GM19193 (cell line): ENCODE measurements around the gene PLA2G1B.

Experiments
- POLR2A ChIP-seq: IDR thresholded peaks from 4 replicates; pipeline ENCODE4 v1.6.1; 2011; ENCODE audit not compliant: insufficient read depth, insufficient read length; ENCODE audit errors: extremely low read depth

PLA2G1B gene

DNA sequence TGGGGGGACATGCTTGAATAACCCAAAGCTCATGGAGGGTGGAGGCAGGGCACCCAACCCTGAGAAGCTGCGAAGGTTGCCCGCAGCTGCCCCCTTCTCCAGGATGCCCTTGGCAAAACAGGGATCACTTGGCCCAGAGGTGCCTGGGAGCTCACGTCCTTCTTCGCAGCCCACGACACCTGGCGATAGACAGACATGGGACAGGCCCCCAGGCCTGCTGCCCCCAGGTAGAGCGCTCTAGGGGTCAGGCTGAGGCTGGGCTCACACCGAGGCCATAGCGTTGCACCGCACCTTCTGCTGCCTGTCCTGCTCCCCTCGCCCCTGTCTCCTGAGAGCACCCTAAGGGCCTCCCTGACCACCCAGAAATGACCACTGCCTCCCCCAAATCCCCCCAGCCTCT, 20.2 kb upstream of the PLA2G1B start:
- TF ChIP-seq POLR2A: no peak

DNA sequence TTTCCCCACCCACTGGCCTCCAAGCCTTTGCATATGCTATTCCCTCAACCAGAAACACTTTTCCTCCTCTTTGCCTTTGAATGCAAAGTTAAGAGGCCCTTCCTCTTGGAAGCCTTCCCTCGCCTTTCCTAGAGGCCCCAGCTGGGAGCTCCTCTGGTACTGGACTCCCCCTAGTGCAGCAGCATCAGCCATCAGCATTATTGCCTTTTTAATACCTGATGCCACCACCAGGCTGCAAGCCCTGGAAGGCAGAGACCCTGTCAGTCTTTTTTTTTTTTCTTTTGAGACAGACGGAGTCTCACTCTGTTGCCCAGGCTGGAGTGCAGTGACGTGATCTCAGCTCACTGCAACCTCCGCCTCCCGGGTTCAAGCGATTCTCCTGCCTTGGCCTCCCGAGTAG, 19.1 kb upstream of the PLA2G1B start:
- no peak for TF ChIP-seq POLR2A

GRCh38 chr12:120346031-120346430, 18.5 kb upstream of the PLA2G1B start:
- no peak for TF ChIP-seq POLR2A

GRCh38 chr12:120343692-120344091, 16.1 kb upstream of the PLA2G1B start:
- TF ChIP-seq POLR2A: no peak

GRCh38 chr12:120343039-120343537, 15.5 kb upstream of the PLA2G1B start:
- no peak for TF ChIP-seq POLR2A

DNA sequence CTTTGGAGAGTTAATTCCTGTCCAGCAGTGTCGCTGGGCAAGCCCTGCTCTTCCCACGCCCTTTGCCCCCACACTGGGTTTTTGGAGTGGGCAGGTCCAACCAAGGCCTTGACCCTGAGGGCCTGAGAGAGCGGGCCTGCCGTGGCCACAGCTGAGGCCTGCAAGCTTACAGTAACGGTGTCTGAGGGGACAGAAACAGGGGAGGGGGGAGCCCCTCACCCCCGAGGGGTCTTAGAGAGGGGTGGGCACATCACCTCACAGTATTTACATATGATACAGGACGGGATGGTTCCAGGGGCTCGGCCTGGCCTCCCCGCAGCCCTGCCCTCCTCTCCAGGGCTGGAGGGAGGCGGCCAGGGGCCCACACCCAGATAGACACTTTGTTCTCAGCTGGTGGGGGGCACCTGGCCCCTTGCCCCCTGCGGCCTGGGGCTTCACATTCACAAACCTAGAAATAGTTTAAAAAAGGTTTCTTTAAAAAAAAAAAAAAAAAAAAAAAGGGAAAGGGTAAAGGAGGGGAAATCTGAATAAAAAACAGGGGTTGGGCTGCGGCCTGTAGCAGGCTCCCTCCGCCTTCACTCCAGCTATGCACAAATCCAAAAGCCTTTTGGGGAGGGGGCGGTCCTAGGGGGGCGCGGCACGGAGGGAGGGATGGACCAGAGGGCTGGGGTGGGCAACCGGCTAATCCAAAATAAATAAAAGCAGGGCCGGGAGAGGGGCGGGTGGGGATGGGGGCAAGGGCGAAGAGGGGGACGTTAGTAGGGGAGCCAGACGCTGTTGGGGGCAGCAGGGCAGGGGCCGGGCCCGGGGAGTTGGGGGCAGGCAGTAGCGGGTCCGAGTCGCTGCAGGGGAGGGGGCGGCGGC, 14.8 kb upstream of the PLA2G1B start:
- no peak for TF ChIP-seq POLR2A

DNA sequence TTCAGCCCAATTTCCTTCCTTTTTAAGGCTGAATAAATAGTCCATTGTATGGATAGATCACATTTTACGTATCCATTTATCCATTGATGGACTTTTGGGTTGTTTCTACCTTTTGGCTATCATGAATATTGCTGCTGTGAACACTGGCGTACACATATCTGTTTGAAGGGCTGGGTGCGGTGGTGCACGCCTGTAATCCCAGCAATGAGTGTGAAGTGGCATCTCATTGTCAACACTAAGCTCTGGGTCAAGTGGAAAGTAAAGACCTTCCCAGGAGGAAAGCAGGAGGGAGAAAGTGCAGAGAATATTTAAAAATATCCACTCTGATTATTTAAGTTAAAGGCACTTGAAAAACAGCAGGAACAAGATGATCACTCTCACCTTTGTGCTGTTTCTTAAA, 11.7 kb upstream of the PLA2G1B start:
- no peak for TF ChIP-seq POLR2A

- TF ChIP-seq POLR2A: no peak
These were observed 10.2 kb upstream of the PLA2G1B start for GRCh38 chr12:120337730-120338129.

DNA sequence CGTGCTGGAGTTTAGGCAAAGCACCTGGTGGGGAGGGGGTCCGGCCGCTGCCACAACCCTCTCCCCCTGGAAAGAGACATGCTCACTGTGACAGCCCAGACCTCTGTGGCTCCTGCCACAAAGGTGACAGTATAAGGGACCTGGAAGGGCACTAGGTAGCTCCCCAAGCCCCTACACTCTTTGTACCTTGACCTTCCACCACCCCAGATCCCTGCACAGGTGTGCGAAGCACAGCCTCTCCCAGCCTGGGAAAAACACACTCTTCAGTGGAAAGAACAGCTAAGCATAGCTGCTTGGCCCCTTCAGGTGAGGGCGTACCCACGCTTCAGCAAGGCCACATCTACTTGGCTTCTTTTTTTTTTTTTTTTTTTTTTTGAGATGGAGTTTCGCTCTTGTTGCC, 4.9 kb upstream of the PLA2G1B start:
- no peak for TF ChIP-seq POLR2A

DNA sequence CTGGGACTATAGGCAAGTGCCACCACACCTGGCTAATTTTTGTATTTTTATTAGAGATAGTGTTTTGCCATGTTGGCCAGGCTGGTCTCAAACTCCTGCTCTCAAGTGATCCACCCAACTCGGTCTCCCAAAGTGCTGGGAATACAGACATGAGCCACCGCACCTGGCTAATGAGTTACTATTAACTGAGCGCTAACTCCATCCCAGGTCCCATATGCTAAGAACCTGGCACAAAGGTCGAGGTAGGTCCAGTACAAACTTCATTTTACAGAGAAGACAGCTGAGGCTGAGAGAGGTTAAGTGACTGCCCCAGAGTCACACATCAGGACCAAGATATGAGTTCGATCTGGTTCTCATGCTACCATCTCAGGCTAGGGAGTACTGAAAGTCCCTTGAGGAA, 4.5 kb upstream of the PLA2G1B start:
- TF ChIP-seq POLR2A: no peak

GRCh38 chr12:120331390-120331789, 3.8 kb upstream of the PLA2G1B start:
- no peak for TF ChIP-seq POLR2A

- TF ChIP-seq POLR2A: no peak
These were observed 649 bp upstream of the PLA2G1B start for GRCh38 chr12:120328228-120328627.

GRCh38 chr12:120324841-120325417, 2.6 kb downstream of the PLA2G1B start:
- TF ChIP-seq POLR2A: no peak

DNA sequence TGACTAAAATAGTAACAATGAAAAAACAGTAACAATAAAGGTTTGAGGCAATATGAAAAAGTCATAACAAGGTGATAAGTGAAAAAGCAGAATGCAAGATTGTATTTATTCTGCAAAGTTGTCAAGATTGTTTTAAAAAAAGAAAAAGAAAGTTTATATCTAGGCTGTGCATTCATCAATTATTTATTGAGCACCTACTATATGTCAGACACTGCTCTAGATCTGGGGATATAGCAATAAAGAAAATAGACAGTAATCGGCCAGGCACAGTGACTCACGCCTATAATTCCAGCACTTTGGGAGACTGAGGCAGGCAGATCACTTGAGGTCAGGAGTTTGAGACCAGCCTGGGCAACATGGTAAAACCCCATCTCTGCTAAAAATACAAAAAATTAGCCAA, 3.8 kb downstream of the PLA2G1B start:
- TF ChIP-seq POLR2A: no peak

DNA sequence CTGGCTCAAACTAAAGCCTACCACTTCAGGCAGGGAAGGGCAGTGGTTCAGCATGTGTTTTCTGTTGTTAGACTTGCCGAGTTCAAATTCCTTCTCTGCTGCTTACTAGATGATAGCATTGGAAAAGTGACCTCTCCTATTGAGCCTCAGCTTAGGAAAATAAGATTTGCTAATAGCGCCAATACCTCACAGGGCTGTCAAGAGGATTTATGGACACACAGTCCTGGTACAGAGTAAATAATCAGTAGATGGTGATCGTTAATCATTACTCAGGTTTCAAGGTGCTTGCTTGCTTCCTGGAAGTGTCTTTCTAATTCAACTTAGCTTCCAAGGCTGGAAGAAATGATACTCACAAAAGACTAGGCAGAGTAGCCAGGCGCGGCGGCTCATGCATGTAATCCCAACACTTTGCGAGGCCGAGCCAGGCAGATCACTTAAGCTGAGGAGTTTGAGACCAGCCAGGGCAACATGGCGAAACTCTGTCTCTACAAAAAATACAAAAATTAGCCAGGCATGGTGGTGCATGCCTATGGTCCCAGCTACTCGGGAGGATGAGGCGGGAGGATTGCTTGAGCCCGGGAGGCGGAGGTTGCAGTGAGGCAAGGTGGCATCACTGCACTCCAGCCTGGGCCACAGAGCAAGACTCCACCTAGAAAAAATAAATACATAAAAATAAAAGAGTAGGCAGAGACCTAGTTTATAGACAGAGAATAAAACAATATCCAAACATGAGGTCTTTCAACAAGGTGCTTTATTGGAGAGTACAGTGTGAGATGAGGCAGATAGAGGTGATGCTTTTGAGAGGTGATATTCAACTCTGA, 6.0 kb downstream of the PLA2G1B start:
- TF ChIP-seq POLR2A: no peak
